ENCODE results near the gene BANP.
A peak's percentile ranks its signal among the peaks of the same experiment; 100 is the strongest.

The BANP gene

DNA sequence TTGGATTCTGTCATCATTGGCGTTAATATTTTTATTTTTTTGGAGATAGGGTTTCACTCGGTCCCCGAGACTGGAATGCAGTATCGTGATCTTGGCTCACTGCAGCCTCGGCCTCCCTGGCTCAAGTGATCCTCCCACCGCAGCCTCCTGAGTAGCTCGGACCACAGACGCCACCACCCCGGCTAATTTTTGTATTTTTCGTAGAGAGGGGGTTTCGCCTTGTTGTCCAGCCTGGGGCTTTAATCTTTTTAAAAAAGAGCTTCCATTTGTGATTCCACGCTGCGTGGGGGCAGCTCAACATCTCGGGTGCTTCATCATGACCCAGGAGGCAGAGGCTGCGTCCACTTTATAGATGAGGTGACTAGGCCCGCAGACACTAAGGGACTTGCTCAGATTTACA, 1.5 kb downstream of the BANP start:
- DNase-seq = no peak

DNA sequence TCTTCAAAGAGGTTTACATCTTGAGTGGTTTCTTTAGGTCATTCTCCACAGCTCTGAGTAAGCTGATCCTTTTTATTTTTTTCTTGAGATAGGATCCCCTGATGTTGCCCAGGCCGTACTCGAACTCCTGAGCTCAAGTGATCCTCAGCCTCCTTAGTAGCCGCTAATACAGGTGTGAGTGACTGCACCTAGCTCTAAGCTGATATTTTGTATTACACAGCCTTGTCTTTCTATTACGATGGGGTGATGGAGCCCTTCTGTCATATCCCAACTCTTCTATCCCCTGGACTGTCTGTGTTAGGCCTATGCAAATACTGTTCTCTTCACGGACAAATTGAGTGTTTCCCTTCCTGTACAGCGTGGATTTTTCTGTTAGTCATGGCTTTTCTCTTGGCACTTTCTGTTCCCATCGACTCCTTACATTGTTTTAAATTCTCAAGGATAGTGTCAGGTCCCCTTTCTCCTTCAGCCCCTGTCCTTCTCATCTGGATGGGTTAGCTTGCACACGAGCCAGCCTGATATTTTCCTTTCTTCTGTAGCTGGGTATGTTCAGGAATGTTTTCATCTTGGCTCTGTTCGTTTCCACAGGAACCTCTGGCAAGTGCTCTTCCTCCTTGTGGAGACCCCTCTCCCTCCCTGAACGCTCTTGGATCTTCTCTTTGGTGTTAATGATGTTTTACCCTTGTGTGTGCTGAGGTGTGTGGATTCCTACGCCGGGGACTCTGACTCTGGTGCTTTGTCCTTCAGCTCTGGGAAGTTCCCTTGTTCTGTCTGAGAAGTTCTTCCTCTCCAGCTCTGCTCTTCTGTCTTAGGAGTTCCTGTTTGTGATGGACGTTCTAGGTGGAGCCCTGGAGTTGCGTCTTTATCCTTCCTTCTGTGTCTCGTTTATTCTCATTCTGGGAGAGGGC, 2.3 kb downstream of the BANP start:
- no peak for DNase-seq

DNA sequence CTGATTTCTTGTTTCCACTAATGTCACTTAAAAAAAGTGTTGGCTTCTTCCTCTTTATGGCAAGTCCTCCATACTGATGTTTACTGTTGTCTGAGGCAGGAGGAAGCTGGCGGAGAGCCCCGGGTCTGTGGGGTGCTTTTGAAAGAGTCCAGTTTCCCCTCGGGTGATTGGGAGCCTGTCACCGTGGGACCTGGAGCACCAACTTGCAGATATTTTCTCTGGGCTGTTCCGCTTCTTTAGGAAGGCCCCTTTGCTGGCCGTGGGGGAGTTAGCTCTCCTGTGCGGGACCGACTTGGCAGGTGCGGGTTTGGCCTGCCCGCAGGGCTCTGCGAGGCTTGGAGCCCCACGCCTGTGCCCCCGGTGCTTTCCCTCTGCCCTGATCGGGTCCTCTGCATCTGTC, 3.1 kb downstream of the BANP start:
- no peak for DNase-seq

DNA sequence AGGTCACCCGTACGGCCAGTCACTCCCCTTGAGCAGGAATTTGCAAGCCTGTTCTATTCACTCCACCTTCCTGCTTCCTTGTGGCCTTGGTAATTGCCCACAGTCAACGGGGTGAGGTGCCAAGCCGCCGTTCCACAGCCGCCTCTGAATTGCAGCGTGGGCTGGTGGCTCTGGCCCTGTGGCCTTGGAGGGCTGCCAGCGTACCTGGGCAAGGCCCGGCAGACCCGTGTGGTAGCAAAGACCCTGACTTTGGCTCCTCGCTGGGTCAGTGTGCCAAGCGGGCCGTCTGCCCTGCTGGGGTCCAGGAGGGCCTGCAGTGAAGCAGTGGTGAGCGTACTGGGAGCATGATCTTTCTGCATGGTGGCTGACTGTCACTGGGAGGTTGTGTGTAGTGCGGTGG, 3.6 kb downstream of the BANP start:
- DNase-seq = no peak

DNA sequence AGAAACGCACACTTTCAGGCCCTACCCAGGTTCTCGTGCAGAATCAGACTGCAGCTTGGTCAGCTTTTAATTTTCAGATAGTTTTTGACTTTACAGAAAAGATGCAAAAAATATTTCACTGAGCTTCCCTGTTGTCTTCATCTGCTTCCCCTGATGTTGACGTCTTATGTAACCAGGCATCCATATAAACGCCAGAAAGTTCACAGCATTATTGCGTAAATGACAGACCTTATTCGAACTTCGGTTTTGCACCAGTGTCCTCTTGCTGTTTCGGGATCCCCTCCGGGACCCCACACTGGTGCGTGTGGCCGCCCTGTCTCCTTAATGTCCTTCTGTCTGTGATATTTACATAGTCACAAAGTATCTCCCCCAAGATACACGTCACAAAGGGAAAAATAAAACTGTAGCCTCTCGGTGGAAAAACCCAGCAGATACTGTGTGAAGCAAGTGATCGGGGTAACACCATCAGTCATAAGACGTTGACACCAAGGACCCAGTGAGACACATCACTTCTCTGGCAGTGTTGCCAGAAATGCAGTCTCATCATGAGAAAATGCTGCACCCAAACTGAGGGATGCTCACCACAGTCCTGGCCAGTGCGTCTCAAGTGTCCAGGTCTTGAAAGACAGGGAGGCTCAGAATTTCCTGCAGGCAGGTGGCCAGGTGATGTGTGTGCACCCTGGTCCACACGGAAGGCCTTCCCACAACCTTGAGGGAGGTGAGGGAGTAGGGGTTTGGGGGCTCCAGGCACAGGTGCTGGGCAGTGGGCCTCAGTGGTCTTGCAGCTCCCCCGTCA, 4.3 kb downstream of the BANP start:
- DNase-seq = no peak

DNA sequence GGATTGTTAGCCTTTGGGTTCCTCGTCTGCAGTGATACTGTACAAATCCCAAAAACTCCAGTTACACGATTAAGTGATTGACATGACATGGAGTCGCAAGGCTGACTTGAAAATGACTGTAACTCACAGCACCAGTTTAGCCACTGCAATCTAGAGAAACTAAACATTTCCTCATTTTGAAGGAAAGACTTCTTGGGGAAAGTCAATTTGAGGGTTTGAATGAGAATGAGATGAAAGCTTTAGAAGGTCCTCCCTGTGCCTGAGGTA, 4.8 kb downstream of the BANP start:
- no peak for DNase-seq

DNA sequence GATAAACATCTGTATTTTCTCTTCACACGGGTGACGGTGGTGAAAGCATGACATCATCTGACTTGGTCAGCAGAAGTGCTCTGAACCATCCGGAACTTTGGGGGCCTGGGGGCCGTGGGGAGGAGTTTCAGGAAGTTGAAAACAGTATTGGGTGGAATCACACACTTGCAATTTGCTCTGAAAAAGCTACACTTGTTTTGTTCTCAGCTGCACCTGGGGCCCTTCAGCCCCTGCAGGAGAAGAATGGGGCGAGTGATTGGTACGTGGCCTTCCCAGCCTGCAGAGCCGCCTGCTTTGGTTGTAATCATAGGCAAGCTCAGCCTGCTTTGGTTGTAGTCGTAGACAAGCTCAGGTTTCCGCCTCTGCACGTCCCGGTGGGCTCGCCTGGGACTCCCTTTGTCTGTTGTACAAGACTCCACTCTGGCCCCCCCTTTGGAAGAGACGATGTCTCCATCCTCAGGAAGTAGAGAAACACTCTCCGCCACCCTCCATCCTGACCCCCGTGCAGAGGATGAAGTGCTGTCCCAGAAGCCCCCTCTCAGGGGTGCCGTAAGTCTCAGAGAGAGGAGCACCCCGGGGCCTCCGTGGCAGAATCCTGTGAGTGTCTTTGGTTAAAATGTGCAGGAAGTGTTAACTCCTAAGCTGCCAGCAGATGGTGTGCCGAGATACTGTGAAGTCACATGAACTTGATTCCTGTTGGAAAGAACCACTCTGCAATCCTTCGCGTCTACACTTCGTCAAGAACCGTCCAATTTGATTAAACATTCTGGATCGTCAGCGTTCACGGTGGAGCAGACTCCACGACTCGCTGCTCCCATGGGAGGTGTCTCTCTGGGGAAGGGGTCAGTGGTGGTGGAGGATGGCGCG, 5.4 kb downstream of the BANP start:
- peak; percentile 14 for DNase-seq

DNA sequence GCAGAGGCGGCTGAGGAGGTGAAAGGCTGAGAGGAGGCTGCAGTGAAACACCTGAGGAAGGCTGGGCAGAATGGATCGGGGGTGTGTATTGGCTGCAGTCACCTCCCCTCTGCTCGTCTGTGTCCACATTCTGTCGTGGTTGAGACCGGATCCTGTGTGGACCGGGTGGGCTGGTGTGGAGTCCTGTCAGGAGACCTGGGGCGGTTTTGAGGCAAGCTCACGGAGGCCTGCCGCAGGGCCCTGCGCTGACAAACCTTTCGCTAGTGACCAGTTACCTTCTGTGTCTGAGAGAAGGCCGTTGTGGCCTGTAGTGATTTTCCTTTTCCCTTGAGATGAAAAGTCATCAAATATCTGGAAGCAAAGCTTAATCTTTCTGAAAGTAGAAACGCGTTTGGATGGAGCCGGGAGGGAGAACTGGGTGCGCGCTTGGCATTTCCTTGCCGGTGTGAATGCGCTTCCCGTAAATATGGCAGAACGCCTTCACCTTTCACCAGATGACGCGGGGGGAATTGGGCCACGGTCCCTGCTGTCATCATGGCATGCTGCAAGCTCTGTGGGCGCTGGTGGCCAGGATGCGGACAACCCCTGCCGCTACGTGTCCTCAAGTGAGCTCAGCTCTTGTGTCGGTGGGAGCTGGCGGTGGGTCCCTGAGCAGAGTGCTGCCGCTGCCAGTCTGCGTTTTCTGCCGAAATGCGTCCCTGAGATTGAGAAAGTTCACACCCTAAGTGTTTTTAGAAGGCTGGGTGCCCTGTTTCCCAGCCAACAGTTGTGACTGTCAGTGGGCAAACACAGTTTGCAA, 6.3 kb downstream of the BANP start:
- DNase-seq = no peak

DNA sequence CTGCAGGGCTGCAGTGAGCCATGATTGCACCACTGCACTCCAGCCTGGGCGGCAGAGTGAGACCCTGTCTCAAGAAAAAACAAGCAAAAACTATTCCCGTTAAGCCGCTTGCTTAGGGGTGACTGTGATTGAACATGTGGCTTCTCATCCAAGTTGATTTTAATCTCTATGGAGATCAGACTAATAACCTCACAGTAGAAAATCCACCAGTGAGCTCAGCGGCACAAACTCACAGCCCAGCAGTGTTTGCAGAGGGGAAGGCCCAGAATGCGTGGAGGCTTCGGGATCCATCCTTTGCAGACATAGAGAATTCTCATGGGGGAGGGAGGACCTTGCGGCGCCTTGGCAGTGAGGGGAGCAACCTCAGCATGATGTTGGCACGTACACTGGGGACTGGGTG, 7.4 kb downstream of the BANP start:
- no peak for DNase-seq

DNA sequence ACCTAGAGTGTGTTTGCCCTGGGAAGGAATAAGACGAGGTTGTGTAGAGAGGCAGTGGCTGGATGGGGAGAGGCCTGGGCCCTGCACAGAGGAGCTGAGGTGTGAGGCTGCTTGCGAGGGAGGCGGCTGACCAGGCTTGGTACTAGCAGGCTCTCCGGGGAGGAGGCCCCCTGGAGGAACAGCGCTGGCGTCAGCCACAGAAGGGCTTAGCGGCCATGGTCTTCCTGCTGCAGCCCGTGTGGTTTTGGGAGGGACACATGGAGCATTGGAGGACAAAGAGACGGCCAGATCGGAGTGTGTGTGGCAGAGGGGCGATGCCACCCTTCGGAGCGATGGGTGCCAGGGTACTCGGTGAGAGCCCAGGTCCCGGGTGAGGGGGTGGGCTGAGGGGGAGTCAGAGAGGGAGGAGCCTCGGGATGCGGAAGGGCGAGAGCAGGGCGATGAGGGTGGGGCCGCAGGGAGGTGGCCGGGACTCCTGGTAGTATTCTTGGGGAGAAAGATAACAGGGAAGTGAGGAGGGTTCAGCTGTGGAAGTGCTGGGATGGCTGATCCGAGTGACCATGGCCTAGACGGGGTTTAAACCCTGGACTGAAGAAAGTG, 8.3 kb downstream of the BANP start:
- DNase-seq = no peak

DNA sequence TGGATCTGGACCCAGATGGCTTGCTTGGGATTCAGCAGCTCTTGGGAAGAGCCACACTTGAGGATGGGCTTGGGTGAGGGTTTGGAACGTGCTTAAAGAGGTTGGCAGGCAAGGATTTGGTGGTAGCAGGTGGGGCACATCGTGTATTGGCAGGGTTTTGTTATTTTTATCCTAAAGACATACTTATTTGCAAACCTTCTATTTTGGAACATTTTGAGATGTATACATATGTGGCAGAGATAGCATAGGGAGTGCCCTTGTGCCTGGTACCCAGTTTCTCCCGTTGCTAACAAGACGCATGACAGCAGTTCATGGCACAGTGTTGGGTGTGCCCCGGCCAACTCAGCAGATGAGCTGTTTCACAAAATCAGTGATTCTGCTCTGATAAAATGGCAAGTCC, 9.1 kb downstream of the BANP start:
- no peak for DNase-seq

DNA sequence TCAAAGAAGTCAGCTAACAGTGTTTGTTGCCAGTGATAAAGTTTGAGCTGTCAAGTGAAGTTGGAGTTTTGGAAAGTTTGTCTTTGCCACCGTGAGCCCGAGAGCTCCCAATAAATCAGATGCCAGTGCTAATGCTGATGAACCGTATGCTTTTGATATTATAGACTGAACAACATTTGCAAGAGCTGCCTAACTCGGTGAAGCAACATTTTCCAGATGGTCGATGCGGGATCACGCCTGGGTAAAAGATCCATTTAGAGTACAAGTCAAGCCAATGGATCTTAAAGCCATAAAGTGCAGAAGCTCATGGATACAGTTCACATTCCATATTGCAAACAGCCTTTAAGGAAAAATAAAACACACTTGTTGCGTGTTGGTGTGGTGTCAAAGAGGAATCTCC, 9.6 kb downstream of the BANP start:
- no peak for DNase-seq

DNA sequence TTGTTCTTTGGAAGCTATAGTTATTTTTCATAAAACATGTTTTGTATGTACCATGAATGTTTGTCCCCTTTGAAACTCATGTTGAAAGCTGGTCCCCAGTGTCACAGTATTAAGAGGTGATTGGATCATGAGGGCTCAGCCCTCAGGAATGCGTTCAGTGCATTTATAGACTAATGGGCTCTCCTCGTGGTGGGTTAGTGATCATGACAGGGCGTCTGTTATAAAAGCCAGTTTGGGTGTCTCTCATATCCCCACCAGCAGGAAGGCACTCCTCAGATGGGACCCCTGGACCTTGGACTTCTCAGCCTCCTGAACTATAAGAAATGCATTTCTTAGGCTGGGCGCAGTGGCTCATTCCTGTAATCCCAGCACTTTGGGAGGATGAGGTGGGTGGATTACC, 10.4 kb downstream of the BANP start:
- no peak for DNase-seq

DNA sequence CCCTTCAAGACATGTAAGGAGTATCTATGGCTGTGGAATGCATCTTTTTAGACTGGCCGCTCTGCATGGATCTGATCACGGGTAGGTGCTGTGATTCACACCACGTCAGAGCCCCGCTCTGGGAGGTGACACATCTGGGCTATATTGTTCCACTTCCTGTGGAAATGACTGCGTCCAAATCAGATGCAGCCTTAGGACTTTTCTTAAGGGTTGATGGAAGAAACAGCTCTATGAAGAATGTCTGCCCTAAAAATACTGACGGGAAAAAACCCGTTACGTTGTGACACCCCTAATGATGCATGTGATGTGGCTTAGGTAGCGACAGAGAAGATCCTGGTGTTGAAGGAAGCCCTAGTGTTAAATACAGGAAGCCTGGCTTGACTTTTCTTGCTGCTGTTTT, 12.2 kb downstream of the BANP start:
- no peak for DNase-seq

DNA sequence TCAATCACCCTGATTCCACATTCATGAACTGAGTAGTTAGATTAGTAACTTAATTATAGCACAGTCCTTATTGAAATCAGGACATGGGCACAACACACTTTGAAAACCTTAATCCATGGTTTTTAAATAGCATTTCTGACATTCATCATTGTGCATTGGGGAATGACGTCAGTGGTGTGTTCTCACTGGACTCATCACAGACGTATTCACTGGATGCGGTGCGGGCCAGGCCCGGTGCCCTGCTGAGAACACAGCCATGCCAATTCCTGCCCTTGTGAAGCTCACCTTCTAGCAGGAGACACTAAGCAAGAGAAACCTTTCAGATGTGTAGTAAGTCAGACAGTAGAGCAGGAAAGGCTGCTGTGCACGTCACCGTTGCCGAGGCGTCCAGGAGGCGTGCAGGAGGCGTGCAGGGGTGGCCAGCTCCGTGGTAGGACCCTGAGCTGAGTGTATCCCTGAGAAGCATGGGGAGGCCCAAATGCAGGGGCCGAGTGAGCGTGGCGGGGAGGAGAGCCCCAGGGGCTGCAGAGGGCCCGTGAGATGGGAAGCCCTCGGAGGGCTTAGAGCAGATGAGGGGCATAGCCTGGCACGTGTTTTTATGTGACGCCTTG, 12.9 kb downstream of the BANP start:
- DNase-seq = no peak

DNA sequence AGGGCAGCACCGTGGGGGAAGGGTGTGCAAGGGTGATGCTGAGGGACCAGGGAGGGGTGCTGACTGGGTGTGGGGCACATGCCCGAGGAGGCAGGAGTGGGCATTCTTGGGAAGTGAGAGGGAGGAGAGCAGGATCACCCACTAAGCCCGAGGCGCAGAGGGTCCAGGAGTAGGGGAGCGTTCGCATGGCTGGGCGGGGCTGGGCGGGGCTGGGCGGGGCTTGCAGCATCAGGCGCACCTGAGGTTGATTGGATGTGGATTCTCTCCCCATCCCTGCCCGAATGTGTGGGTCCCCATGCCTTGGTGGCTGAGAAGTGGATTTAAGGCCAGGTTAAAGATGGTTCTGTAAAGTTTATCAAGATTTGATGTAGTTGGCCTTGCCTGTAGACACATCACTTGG, 14.2 kb downstream of the BANP start:
- DNase-seq = no peak

DNA sequence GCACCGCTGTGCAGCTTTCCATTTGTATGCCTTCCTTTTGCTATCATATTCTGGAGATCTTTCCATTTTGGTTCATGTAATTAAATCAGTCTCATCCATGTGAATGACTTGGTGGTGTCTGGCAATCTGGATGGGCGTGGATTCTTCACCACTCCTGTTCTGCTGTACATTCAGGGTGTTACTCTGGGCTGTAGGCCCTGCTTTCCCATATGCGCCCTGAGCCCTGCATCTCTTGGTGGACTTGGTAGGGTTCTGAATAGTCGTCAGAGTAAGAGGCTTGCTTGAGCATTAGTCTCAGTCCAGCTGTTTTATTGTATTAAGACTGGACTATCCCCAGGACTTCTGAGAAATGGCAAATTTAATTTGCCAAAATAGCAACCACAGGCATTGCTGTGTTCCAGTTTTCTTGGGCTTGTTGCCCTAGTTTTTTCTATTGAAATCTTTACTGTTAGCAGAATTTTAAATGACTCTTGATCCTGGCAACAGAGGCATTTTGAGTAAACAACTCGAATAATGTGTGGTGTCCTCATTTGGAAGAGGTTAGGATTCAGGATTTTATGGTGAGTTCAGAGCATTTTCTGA, 14.9 kb downstream of the BANP start:
- no peak for DNase-seq

DNA sequence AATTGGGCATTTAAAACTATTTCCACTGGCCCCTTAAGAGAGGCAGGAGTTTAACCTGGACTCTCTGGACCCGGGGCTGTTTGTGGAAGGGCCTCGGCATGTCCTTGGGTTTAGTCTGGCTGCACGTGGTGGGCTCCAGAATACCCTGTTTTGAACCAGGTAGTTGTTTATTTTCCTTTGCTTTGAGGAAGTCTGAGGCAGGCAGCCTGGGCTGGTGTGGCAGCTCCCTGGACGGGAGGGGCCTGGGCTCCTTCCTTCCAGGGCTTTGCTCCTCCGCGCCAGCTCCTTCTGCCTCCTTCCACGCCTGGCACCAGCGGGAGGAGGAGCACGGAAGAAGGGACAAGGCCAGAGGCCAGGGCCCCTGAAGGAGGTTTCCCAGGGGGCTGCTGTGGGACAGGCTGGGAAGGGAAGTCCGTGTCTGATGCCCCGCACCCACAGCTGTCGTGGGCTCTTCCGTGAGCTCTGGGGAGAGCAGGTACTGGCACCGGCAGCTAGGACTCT, 15.5 kb downstream of the BANP start:
- no peak for DNase-seq

DNA sequence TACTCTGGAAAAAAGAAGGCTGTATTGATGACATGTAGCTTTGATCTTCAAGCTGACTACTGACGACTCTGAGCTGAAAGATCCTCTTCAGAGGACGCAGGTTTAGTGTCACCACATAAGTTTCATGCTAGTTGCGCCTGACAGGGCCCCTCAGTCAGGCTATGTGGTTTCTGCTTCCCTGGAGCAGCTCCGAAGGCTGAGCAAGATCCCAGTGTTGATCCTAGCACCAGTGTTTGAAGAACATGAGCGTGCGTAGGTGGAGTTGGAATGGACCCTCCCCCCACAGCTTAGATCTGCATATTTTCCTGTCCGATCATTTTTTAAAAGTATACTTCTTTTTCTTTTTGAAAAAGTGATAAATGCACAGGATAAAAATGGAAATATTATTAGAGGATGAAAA, 17.3 kb downstream of the BANP start:
- DNase-seq = no peak

DNA sequence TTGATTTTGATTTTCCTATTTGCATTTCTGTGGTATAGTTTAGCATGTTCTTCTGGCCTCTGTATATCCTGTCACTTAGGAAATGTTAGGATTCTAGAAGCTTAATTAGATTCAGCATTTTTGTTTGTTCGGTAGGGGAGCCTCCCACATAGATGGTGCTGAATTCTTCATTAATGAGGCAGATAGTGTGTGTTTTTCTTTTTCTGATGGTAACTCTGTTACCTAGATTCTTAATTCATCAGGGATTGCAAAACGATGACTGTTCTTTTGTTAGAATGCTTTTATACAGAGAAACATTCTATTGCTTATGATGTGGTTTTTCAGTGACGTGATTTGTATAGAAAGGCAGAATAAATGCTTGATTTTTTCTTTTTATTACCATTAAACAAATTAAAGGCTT, 19.0 kb downstream of the BANP start:
- no peak for DNase-seq

DNA sequence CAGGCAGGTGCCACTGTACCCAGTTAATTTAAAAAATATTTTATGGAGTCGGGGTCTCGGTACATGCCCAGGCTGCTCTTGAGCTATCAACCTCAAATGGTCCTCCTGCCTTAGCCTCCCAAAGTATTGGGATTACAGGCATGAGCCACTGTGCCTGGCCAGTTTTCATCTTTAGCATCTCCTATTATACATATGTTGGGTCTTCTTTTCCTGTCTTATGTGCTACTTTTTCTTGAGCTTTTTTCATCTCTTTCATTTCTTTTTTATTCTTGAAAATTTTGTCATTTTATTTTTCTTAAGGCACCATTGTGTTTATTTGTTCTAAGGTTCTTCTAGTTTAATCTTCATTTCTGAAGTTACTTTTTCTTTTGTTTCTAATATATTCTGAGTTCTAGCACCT, 20.7 kb downstream of the BANP start:
- no peak for DNase-seq

All from NCI-H2227 treated with DMSO at 0.1 percent for 48 hours (cell line).